Fibroblast of pulmonary artery (primary cell): ENCODE measurements around the gene NRP1.

Source experiments
- DNase-seq: peaks from one replicate; pipeline ENCODE4 v3.0.0-alpha.2; 2010; ENCODE audit warnings: low read depth
- H3K4me3 ChIP-seq: replicated peaks from 2 replicates; pipeline ENCODE4 v1.5.1; 2011; ENCODE audit warnings: low read depth, mild to moderate bottlenecking, control low read depth, low read length, moderate library complexity
- TF ChIP-seq, protein P1 (sequence below): IDR thresholded peaks from 2 replicates; pipeline ENCODE4 v1.5.1; 2011; ENCODE audit warnings: mild to moderate bottlenecking, control low read depth, low read length, inconsistent platforms; ENCODE audit errors: missing control alignments

The NRP1 gene

DNA sequence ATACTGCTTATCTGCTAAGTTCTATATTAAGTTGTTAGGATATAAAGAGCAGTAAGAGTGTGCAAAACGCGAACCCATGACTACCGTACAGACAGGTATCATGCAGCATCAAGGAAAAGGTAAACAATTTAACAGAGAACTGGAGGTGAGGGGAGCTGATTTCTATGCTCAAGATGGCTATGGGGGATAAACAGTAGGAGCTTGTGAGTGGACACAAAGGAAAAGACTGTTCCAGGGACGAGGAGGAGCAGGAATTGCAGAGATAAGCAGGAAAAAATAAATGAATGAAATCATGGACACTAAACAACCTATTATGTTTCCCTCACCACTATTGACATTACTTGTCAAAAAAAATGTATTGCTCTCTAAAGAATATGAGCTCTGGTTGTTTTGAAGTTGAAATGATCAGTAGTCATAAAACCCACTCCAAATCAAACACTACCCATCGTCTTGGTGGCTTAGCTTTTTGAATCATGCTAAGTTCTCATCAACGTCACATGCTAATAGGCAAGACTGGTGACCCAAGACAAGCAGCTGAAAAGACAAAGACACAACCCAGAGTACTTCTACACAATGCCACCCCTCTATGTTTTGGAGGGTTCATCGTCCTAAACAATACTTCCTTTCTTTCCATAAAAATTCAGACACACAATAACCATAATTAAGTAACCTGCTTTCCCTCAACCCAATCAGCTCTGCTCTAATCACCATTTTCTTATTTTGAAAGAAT, 102.7 kb downstream of the NRP1 start:
- TF ChIP-seq, protein P1, sequence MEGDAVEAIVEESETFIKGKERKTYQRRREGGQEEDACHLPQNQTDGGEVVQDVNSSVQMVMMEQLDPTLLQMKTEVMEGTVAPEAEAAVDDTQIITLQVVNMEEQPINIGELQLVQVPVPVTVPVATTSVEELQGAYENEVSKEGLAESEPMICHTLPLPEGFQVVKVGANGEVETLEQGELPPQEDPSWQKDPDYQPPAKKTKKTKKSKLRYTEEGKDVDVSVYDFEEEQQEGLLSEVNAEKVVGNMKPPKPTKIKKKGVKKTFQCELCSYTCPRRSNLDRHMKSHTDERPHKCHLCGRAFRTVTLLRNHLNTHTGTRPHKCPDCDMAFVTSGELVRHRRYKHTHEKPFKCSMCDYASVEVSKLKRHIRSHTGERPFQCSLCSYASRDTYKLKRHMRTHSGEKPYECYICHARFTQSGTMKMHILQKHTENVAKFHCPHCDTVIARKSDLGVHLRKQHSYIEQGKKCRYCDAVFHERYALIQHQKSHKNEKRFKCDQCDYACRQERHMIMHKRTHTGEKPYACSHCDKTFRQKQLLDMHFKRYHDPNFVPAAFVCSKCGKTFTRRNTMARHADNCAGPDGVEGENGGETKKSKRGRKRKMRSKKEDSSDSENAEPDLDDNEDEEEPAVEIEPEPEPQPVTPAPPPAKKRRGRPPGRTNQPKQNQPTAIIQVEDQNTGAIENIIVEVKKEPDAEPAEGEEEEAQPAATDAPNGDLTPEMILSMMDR: no peak
- H3K4me3 ChIP-seq: no peak overlapping the region
- DNase-seq: no peak

DNA sequence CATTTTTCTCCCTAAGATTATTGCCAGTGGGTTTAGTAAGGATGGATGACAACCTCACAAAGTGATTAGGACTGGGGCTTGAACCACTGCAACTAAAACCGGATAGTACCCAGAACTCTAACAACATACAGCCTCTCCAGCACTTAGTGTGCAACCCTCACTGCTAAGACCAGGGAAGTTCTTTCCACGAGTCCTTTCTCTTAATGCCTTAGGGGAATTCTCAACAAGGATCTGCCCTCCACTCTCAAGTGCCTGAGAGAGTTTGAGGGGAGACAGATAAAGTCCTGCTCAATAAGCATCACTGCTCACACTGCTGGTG, 104.6 kb downstream of the NRP1 start:
- DNase-seq: no peak
- TF ChIP-seq, protein P1: no peak
- no peak overlapping the region for H3K4me3 ChIP-seq

DNA sequence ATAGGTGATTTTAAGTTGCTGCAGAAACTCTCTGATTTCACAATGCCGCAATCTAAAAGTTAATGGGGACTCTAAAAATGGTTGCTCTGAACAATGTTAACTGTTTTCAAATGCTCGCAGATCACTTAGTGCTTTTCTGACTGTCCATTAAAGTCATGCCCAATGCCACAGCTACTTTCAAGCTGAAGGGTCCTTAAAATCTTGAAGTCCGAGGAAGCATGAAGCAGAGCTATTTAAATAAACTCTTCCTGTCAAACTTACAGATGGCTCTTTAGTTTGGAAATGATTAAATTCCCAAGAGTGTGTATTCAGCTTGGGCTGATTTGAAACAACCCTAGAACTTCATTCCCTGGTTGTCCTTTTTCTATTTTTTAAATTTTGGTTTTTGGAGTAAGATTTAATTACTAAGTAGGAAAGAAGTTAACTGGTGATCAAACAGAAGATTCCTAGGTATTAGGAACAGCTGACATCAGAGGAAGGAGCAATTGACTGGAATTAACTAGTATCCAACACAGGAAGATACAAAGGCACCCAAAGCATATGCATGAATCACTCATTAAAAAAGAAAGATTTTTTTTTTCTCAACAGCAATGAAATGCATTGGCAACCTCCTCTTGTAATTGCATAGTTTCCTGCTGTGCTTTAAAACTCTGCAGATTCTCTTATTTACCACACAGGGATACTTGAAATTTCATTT, 105.1 kb downstream of the NRP1 start:
- TF ChIP-seq, protein P1: no peak
- no peak overlapping the region for H3K4me3 ChIP-seq
- DNase-seq: no peak

DNA sequence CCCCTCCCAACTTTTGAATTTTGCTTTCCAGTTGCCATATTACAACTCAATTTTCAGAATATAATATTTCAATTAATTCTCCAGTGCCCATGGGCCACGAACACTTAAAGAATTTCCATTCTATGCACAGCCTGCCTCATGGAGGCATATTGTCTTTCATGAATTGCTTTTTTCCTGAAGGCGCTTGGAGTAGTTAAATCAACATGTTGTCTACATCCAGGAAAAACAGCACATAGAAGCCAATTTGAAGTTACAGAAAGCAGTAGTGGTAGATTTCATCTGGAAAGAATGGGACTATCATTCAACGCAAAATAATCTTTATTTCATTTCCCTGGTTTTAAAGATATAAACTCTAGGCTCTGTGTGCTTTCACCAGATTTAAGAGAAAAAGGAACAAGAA, 106.0 kb downstream of the NRP1 start:
- no peak overlapping the region for H3K4me3 ChIP-seq
- no peak for DNase-seq
- TF ChIP-seq, protein P1: no peak

DNA sequence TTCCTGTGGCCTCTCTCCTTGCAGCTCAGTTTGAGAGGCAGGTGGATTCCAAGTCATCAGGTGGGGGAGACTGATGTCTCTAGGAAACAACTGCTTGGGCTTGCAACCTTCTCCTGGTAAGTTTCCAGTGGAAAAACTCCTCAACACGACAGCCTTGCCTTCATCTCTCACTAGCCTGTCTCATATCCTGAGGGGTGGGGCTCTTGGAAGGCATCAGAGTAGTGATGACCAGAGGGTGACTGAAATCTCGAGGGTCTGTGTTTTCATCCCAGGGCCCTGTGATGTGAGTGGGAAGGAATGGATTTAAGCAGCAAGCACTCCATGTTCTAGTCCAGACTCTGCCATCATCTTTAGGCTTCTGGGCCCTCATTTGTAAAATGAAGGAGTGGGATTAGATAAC, 107.0 kb downstream of the NRP1 start:
- H3K4me3 ChIP-seq: no peak overlapping the region
- TF ChIP-seq, protein P1: no peak
- DNase-seq: no peak

DNA sequence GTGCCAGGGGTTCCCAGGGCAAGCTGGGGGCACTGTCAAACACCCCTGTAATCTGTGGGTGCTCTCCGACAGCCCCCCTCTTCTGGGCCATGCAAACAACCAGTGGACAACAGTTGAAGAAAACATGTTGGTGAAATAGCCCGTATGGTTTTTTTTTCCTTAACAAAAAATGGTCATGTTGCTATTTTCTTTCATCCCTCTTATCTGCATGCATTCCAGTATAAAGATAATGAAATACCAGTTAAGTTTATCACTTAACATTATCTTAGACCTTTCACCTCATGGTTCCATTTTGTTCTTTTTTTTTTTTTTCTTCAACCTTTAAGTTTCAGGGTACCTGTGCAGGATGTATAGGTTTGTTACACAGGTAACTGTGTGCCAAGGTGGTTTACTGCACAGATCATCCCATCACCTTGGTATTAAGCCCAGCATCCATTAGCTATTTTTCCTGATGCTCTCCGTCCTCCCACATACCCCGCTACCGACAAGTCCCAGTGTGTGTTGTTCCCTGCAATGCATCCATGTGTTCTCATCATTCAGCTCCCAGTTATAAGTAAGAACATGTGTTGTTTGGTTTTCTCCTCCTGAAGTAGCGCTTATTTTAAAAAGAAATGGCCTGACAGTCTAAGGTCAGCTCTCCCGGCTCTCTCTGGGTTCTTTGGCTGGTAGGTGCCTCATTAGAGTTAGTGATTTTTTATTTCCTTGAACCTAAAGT, 110.1 kb downstream of the NRP1 start:
- TF ChIP-seq, protein P1: no peak
- DNase-seq: no peak
- H3K4me3 ChIP-seq: no peak overlapping the region
